ENCODE data around the gene HJV.

Gene HJV

GRCh38 chr1:145994391-145995120, 27.0 kb downstream of the HJV start:
- no peak for DNase-seq (ENCODE audit: low read depth in 3 of 3, low spot score in 1 of 3)

GRCh38 chr1:145993618-145994390, 27.7 kb downstream of the HJV start:
- DNase-seq (ENCODE audit: low read depth in 3 of 3, low spot score in 1 of 3) = no peak

- DNase-seq (ENCODE audit: low read depth in 3 of 3, low spot score in 1 of 3) = no peak
Observed at GRCh38 chr1:145992958-145993617, 28.4 kb downstream of the HJV start.

GRCh38 chr1:145992502-145992936, 29.0 kb downstream of the HJV start:
- DNase-seq (ENCODE audit: low read depth in 3 of 3, low spot score in 1 of 3) = no peak

- no peak for DNase-seq (ENCODE audit: low read depth in 3 of 3, low spot score in 1 of 3)
Observed at GRCh38 chr1:145991735-145992412, 29.7 kb downstream of the HJV start.

GRCh38 chr1:145990249-145990855, 31.2 kb downstream of the HJV start:
- DNase-seq (ENCODE audit: low read depth in 3 of 3, low spot score in 1 of 3) = no peak

- DNase-seq (ENCODE audit: low read depth in 3 of 3, low spot score in 1 of 3) = no peak
Observed at GRCh38 chr1:145988773-145989172, 32.8 kb downstream of the HJV start.

- no peak for DNase-seq (ENCODE audit: low read depth in 3 of 3, low spot score in 1 of 3)
Observed at GRCh38 chr1:145987926-145988325, 33.6 kb downstream of the HJV start.

GRCh38 chr1:145986551-145986950, 35.0 kb downstream of the HJV start:
- DNase-seq (ENCODE audit: low read depth in 3 of 3, low spot score in 1 of 3) = no peak

- DNase-seq (ENCODE audit: low read depth in 3 of 3, low spot score in 1 of 3) = no peak
Observed at GRCh38 chr1:145985502-145986439, 35.8 kb downstream of the HJV start.

GRCh38 chr1:145985129-145985501, 36.4 kb downstream of the HJV start:
- no peak for DNase-seq (ENCODE audit: low read depth in 3 of 3, low spot score in 1 of 3)

- DNase-seq (ENCODE audit: low read depth in 3 of 3, low spot score in 1 of 3) = no peak
Observed at GRCh38 chr1:145983960-145984830, 37.3 kb downstream of the HJV start.

- no peak for DNase-seq (ENCODE audit: low read depth in 3 of 3, low spot score in 1 of 3)
Observed at GRCh38 chr1:145983206-145983675, 38.3 kb downstream of the HJV start.

- DNase-seq (ENCODE audit: low read depth in 3 of 3, low spot score in 1 of 3) = no peak
Observed at GRCh38 chr1:145982010-145982723, 39.4 kb downstream of the HJV start.

GRCh38 chr1:145980457-145980994, 41.0 kb downstream of the HJV start:
- no peak for DNase-seq (ENCODE audit: low read depth in 3 of 3, low spot score in 1 of 3)

GRCh38 chr1:145979746-145980456, 41.6 kb downstream of the HJV start:
- no peak for DNase-seq (ENCODE audit: low read depth in 3 of 3, low spot score in 1 of 3)
